NCI-H526 treated with DMSO at 0.1 percent for 48 hours (cell line): ENCODE data around the gene FGF2.
A peak's percentile ranks its signal among the peaks of the same experiment; 100 is the strongest.
"Not testable (repeated sequence)": the region's sequence is repeated elsewhere in the genome, so short reads cannot be mapped to it uniquely, and the experiment has no call there.

ENCODE experiments used
- DNase-seq: peaks from one replicate; lab custom pipeline; 2025; lab: John Stamatoyannopoulos, UW

The FGF2 gene

GRCh38 chr4:122826553-122827257 is at the start of gene FGF2:
TSS of gene FGF2 (plus strand) at chr4:122826831. CDS start at chr4:122827175, 344 bp downstream.
- no peak for DNase-seq

DNA sequence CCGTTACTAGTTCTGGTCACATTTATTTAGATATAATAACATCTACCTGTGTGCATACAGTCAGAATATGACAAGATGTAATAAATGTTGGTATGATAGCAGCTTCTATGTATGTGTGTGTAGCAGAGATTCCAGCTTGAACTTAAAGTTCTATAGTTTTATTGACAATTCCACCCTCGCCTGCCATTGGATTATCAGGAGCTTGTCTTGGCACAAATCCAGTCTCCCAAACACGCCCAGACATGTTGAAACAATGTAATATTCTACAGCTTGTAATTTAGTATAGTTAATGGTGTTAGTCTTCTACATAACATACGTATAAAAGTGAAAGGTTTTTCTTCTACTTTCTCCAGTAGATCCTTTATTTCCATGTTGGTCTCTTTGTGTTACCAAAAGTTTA is 49.7 kb upstream of the FGF2 start:
- no peak for DNase-seq

GRCh38 chr4:122777846-122778673 is 48.6 kb upstream of the FGF2 start:
- DNase-seq = no peak

DNA sequence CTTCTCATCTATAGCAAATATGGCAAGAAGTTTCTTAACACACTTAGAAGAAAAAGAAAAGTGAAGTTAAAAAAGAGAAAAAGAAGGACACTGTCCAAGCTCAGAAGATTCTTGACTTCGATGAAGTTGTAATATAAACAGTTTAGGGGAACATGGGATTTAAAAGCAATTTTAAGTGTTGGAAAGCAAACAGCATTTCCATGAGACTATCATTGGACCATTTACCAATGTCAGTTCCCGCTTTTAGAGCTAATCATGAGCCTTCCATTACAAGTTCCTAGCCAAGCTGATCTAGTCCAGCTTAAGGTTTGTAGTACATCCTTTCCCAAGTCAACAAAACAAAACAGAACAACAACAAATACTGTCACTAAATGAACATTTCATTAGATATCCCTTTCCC is 45.1 kb upstream of the FGF2 start:
- no peak for DNase-seq

- no peak for DNase-seq
Observed at GRCh38 chr4:122783301-122784215, 43.1 kb upstream of the FGF2 start.

DNA sequence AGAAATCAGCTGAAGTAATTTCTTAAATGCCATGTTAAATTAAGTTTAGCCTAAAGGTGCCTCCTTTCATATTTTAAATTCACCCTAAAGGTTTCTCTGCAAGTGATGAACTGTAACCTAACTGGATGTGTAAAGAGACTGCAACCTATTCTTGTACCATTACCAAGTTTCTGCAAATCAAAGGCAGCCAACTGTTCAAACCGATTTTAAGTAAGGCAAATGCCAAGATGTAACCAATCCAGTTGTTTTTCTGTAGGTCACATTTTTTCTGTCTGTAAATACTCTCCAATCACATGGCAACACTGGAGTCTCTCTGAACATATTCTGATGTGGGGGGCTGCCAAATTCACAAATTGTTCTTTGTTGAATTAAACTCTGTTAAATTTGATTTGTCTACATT is 42.4 kb upstream of the FGF2 start:
- DNase-seq = no peak

GRCh38 chr4:122785099-122785498 is 41.5 kb upstream of the FGF2 start:
- no peak for DNase-seq

DNA sequence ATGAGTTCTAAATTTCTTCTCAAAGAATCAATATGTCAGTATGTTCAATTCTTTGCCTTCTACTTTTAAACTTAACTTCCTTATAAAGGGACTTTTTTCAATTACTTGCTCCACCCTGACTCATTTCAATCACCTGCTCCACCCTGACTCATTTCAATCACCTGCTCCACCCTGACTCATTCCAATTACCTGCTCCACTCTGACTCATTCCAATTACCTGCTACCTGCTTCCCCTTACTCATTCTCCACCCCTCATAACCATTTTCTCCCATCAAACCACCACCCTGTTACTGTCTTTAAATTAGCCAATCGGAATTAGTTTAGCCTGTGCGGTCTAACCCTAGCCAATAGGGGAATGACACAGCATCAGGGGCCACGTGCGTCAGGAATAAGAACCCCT is 40.3 kb upstream of the FGF2 start:
- DNase-seq = not testable (repeated sequence)

DNA sequence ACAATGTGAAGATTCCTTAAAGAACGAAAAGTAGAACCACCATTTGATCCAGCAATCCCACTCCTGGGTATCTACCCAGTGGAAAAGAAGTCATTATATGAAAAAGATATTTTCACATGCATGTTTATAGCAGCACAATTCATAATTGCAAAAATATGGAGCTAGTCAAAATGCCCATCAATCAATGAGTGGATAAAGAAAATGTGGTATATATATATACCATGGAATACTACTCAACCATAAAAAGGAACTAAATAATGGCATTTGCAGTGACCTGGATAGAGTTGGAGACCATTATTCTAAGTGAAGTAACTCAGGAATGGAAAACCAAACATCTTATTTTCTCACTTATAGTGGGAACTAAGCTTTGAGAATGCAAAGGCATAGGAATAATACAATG is 39.7 kb upstream of the FGF2 start:
- not testable (repeated sequence) for DNase-seq

DNA sequence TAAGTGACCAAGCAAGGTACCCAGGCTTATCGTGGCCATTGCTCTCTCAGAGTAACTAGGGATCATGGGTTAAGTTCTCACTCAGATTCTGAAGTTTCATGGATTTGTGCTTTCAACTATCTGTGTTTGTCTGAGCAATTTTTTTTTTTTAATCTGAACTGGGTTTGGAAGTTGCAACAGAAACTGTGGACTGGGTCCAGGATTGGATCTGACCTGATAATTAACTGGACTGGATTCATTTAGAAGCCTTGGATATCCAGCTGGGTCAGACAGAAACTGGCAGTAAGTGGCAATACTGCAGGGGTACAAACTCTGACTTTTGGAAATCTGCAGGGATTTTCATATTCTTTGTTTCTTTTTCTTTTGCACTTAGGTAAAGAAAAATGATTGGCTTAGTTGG is 38.7 kb upstream of the FGF2 start:
- no peak for DNase-seq

DNA sequence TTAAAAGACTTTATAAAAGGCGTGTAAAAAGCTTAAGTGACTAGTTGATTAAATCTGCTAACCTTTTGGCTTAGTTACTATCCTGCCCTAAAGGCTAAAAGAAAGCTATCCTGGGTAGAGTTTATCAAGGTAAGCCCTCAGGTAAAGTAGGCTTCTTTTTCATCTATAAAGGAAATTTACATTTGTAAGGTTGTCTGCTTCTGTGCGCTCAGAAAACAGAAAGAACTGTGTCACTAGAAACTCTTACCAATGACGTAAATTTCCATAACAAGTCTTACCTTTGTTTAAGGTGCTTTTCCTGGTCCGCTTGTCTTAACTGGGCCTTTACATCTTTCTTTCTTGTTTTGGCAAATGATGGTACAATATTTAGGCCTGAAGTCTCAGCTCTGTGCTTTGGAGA is 37.7 kb upstream of the FGF2 start:
- no peak for DNase-seq

DNA sequence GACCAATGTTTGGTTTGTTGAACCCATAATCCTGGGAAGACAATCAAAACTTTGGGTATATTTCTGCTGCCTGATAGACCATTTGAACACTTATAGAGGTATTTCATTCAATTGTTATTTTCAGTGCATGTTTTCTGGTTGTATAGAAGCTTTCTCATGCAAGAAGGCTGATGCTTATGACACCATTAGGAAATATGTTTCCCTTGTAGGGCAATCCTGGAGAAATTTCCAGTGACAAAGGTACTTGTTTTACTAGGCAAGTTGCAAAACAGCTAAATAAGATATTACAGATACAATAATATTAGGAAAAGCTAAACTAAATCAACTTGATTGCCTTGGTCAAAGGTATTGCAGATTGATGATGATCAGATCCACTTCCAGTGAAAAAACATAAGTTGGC is 32.8 kb upstream of the FGF2 start:
- no peak for DNase-seq

DNA sequence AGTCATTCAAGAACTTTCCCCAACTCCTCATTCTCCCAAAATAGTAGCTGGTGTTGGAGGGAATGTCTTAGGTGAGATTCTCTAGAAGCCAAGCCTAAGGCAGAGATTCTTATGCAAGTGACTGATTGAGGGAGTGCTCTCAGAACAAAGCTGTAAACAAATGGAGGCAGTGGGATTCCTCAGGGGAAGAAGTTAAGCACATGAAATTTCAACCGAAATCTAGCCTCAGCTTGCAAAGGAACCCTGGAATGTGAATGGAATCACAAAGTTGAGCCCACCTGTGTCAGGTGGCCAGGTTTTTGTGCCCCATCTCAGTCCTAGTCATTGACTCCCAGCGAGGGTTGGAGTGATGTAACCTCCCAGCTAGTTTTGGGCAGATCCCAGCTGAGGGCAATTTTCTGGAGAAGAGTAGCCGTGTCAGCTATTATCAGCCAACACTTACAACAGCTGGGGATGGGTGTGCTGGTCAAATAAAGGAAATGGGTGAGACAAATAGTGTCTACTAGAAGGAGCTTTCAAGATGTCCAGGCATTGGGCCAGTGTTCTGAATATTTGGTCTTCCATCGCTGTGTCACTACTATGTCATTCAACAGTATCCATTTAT is 29.7 kb upstream of the FGF2 start:
- DNase-seq = no peak

DNA sequence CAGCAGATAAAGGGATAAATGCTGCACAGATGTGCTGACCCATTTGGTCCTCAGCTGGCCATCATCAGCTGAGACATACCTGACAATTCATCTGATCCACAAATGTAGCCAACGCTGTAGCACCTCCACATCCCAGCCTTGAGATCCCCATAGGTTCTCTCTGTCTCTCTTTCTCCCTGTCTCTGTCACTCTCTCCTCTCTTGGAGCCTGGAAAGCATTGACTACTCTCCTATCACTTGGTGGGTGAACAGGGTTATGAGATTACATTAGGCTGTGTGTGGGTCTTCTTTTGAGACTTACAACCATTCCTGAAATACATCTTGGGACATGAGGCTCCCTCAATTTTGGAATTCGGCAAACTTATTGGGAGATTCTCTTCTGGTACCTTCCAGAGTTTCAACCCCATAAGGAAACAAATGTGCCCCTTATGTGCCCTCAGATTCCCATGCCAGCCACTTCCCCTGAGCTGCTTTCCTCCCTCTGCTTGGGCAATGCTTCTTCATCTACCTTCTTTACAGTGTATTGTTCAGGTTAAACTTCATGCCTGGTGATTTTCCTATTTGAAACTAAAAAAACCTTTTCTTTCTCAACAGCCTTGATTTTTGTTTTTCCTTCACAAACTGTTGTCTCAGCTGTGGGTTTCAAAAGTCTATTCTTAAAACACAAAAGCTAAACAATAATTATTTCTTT is 29.1 kb upstream of the FGF2 start:
- DNase-seq = no peak

GRCh38 chr4:122798101-122798500 is 28.5 kb upstream of the FGF2 start:
- peak; percentile 77 for DNase-seq

- no peak for DNase-seq
Observed at GRCh38 chr4:122798917-122799316, 27.7 kb upstream of the FGF2 start.

DNA sequence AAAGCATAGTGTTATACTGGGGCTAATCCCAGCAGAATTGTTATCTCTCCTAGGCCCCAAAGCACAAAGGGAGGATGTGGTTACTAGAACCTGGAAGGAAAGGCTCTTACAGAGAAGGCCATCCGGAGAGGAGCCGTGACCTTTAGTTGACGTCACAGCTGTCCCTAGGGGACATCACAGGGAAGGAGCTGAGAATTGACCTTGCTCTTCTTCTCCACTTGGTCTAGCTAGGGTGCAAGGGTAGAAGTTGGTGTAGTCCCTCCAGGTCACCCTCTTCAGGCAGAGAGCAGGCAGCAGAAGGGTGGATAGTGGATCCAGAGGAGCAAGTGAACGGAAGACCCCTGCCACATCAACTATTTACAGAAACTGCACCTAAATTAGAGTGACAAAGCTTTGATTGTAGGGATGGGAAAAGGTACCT is 22.8 kb upstream of the FGF2 start:
- DNase-seq = no peak

DNA sequence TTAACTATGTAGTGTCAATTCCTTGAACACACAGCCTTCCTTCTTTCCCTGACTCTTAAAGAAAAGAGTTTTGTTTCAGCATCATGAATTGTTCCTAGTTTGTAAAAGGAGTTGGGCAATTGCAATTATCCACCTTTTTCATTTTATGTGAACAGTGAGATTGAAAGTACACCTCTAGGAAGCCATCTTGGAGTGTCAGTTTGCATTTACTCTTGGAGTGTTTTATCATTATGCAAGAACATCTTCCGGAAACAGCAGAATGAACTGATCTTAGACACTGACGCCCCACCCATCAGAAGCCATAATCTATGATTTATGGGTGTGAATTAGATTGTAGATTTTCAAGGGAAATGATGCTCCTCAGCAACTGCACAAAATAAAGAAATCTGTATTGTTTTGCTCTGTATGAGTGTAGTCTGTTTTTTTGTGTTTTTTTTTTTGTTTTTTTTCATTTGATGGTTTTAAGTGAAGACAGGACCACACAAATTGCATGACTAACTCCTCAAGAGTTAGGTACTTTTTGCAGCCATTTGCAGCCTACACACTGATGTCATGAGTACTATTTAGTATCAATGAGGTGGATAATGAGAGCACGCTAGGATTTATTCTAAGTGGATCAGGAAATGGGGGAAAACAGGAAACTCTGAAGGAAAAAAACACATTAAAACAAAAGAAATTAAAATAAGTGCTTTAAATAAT is 19.5 kb upstream of the FGF2 start:
- no peak for DNase-seq

GRCh38 chr4:122810669-122811068 is 16.0 kb upstream of the FGF2 start:
- no peak for DNase-seq

GRCh38 chr4:122811781-122812180 is 14.8 kb upstream of the FGF2 start:
- DNase-seq = not testable (repeated sequence)

- DNase-seq = not testable (repeated sequence)
Observed at GRCh38 chr4:122812823-122813222, 13.8 kb upstream of the FGF2 start.
